Breast epithelium (tissue), 3 donors: Measurements from ENCODE around the gene DNM1.

ENCODE experiments used
- POLR2AphosphoS5 ChIP-seq, 3 donors: sonication (generic); formaldehyde crosslinking; IDR thresholded peaks; one replicate each; pipeline ENCODE4 v1.6.1; 2017; ENCODE audit warnings: antibody characterized with exemption in 3 of 3
- TF ChIP-seq, protein P1 (sequence below), 3 donors: fragments of 450-650 bp; IDR thresholded peaks; one replicate each; pipeline ENCODE4 v1.5.1; 2016 to 2017; ENCODE audit warnings: antibody characterized with exemption in 3 of 3, mild to moderate bottlenecking in 3 of 3, moderate library complexity in 3 of 3

GRCh38 chr9:128297221-128297773 is 94.1 kb downstream of the DNM1 start:
- TF ChIP-seq POLR2AphosphoS5 (IDR thresholded peaks at IDR 0.05): no peak
- TF ChIP-seq, protein P1, sequence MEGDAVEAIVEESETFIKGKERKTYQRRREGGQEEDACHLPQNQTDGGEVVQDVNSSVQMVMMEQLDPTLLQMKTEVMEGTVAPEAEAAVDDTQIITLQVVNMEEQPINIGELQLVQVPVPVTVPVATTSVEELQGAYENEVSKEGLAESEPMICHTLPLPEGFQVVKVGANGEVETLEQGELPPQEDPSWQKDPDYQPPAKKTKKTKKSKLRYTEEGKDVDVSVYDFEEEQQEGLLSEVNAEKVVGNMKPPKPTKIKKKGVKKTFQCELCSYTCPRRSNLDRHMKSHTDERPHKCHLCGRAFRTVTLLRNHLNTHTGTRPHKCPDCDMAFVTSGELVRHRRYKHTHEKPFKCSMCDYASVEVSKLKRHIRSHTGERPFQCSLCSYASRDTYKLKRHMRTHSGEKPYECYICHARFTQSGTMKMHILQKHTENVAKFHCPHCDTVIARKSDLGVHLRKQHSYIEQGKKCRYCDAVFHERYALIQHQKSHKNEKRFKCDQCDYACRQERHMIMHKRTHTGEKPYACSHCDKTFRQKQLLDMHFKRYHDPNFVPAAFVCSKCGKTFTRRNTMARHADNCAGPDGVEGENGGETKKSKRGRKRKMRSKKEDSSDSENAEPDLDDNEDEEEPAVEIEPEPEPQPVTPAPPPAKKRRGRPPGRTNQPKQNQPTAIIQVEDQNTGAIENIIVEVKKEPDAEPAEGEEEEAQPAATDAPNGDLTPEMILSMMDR (IDR thresholded peaks at IDR 0.05): no peak
